ENCODE results near the gene ETFDH.

DNA sequence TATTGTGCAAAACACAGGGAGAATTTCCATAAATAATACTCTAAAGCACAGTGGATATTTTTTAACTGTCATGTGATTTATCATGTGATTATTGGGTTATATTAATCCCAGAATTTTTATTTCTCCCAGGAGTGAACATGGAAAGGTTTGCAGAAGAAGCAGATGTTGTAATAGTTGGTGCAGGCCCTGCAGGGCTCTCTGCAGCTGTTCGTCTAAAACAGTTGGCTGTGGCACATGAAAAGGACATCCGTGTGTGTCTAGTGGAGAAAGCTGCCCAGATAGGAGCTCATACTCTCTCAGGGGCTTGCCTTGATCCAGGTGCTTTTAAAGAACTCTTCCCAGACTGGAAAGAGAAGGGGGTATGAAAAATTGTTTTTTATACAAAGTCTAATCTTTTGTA is 10.0 kb downstream of the ETFDH start:
- TF ChIP-seq POLR2A (IDR thresholded peaks at IDR 0.05) (no peak), EP300 (IDR thresholded peaks at IDR 0.05) (no peak)
- TF ChIP-seq, protein P1, sequence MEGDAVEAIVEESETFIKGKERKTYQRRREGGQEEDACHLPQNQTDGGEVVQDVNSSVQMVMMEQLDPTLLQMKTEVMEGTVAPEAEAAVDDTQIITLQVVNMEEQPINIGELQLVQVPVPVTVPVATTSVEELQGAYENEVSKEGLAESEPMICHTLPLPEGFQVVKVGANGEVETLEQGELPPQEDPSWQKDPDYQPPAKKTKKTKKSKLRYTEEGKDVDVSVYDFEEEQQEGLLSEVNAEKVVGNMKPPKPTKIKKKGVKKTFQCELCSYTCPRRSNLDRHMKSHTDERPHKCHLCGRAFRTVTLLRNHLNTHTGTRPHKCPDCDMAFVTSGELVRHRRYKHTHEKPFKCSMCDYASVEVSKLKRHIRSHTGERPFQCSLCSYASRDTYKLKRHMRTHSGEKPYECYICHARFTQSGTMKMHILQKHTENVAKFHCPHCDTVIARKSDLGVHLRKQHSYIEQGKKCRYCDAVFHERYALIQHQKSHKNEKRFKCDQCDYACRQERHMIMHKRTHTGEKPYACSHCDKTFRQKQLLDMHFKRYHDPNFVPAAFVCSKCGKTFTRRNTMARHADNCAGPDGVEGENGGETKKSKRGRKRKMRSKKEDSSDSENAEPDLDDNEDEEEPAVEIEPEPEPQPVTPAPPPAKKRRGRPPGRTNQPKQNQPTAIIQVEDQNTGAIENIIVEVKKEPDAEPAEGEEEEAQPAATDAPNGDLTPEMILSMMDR (IDR thresholded peaks at IDR 0.05): no peak
